ENCODE data around the gene MMRN1. TPM values are rescaled to one million over a fixed set of nuclear protein-coding genes. Genes with fewer than 3 reads are reported as not detected.

Gene MMRN1
- polyA plus RNA-seq, 1 donor (not counting 4 experiments of a cell fraction or from before 2014, with no cell fraction given) = not detected

DNA sequence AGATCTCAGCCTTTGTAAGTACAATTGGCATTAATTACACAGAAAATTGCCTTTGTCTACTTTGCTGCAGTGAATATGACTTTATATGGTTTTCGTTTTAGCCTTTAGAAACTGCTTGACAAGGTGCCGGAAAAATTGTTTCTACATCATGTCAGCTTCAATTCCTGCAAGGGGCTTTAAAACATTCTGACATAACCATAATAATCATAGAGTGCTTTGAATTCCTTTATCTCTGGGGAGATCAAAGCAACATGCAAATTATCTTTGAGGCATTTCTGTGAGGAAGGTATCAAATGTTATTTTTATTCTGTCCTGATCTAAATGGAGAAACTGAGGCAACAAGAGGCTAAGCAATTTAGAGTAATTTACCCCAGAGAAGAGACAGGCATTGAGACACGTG is 57.8 kb downstream of the MMRN1 start:
- TF ChIP-seq EZH2 (IDR thresholded peaks at IDR 0.05; ENCODE audit: low read length) (no peak), CTCF (optimal IDR thresholded peaks at IDR 0.05 in 1 of 3, IDR thresholded peaks at IDR 0.05 in 1 of 3, conservative IDR thresholded peaks at IDR 0.05 in 1 of 3; ENCODE audit: extremely low read depth in 1 of 3, insufficient read depth in 2 of 3, low read length in 3 of 3) (no peak)
- H3K9ac ChIP-seq (ENCODE audit: control insufficient read depth, extremely low read depth, insufficient read depth, low read length) = no peak overlapping the region
- no peaks in the 10 kb centered on the region for H3K36me3 ChIP-seq (ENCODE audit: control insufficient read depth in 2 of 2, extremely low read depth in 1 of 2, insufficient read depth in 2 of 2, low read length in 2 of 2)
- no peaks in the 10 kb centered on the region for H3K4me1 ChIP-seq (ENCODE audit: control insufficient read depth, extremely low read depth, insufficient read depth, low read length)
- no peaks in the 10 kb centered on the region for H3K27me3 ChIP-seq (ENCODE audit: control insufficient read depth, extremely low read depth, insufficient read depth, low read length)
- no peak overlapping the region for H3K4me3 ChIP-seq (ENCODE audit: control insufficient read depth in 2 of 3, extremely low read depth in 1 of 3, insufficient read depth in 2 of 3, low read depth in 1 of 3, low read length in 3 of 3)
- FAIRE-seq (no peak), DNase-seq (ENCODE audit: low read depth, low spot score) (no peak)
- no peaks in the 10 kb centered on the region for H3K9me3 ChIP-seq (ENCODE audit: control insufficient read depth, low read depth, low read length)
- no peaks in the 10 kb centered on the region for H4K20me1 ChIP-seq (ENCODE audit: control insufficient read depth, extremely low read depth, insufficient read depth, low read length)
- no peak overlapping the region for H3K4me2 ChIP-seq (ENCODE audit: control insufficient read depth, extremely low read depth, insufficient read depth, low read depth, low read length)
- no peaks in the 10 kb centered on the region for H3K79me2 ChIP-seq (ENCODE audit: control insufficient read depth, insufficient read depth, low read length)
- dilution Hi-C loops (cut with MboI; ENCODE audit: extremely low pct_ligation_motif_present, low sequenced_read_pairs) = no loop called here
- no peak overlapping the region for H2AFZ ChIP-seq (ENCODE audit: control insufficient read depth, low read length)
- no peaks in the 10 kb centered on the region for H3K9me1 ChIP-seq (ENCODE audit: control insufficient read depth, extremely low read depth, insufficient read depth, low read length)
- H3K27ac ChIP-seq (ENCODE audit: control insufficient read depth, insufficient read depth, low read length) = no peak overlapping the region

DNA sequence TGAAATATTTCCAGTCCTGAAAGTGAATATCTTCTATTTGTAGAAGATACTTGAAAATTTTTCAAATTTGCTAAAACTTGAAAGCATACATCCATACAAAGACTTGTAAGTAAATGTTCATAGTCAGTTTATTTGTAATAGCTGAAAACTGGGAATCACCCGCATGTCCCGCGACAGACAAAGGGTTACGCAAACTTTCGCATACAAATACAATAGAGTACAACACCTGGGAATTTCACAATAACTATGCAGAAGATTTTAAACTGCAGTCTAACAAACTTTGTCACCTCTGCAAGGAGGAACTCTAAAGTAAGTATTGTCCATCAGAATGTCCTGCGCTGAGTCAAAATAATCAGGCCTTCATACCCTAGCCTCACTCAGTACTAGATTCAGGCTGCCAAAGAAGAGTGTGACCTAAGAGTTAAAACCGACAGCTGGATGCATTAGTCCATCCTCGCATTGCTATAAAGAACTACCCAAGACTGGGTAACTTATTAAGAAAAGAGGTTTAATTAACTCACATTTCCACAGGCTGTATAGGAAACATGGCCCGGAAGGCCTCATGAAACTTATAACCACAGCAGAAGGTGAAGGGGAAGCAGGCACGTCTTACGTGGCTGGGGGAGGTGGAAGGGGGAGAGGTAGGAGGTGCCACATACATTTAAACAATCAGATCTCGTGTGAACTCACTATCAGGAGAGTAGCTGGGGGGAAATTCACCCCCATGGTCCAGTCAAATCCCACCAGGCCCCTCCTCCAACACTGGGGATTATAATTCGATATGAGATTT is 60.4 kb downstream of the MMRN1 start:
- H3K9ac ChIP-seq (ENCODE audit: control insufficient read depth, extremely low read depth, insufficient read depth, low read length) = no peak overlapping the region
- TF ChIP-seq EZH2 (IDR thresholded peaks at IDR 0.05; ENCODE audit: low read length) = no peak
- no peaks in the 10 kb centered on the region for H3K79me2 ChIP-seq (ENCODE audit: control insufficient read depth, insufficient read depth, low read length)
- H4K20me1 ChIP-seq (ENCODE audit: control insufficient read depth, extremely low read depth, insufficient read depth, low read length) = no peaks in the 10 kb centered on the region
- no peak overlapping the region for H3K4me3 ChIP-seq (ENCODE audit: control insufficient read depth in 2 of 3, extremely low read depth in 1 of 3, insufficient read depth in 2 of 3, low read depth in 1 of 3, low read length in 3 of 3)
- no peaks in the 10 kb centered on the region for H3K9me3 ChIP-seq (ENCODE audit: control insufficient read depth, low read depth, low read length)
- H3K4me2 ChIP-seq (ENCODE audit: control insufficient read depth, extremely low read depth, insufficient read depth, low read depth, low read length) = no peak overlapping the region
- no peak for DNase-seq (ENCODE audit: low read depth, low spot score)
- no peaks in the 10 kb centered on the region for H3K36me3 ChIP-seq (ENCODE audit: control insufficient read depth in 2 of 2, extremely low read depth in 1 of 2, insufficient read depth in 2 of 2, low read length in 2 of 2)
- no peak overlapping the region for H3K27ac ChIP-seq (ENCODE audit: control insufficient read depth, insufficient read depth, low read length)
- no peak for FAIRE-seq
- H3K27me3 ChIP-seq (ENCODE audit: control insufficient read depth, extremely low read depth, insufficient read depth, low read length) = no peaks in the 10 kb centered on the region
- dilution Hi-C loops (cut with MboI; ENCODE audit: extremely low pct_ligation_motif_present, low sequenced_read_pairs) = no loop called here
- H3K4me1 ChIP-seq (ENCODE audit: control insufficient read depth, extremely low read depth, insufficient read depth, low read length) = no peaks in the 10 kb centered on the region
- H3K9me1 ChIP-seq (ENCODE audit: control insufficient read depth, extremely low read depth, insufficient read depth, low read length) = no peaks in the 10 kb centered on the region
- H2AFZ ChIP-seq (ENCODE audit: control insufficient read depth, low read length) = no peak overlapping the region
